ENCODE data around the gene TMEM183A.
A peak's percentile ranks its signal among the peaks of the same experiment; 100 is the strongest.
"Not testable (repeated sequence)": the region's sequence is repeated elsewhere in the genome, so short reads cannot be mapped to it uniquely, and the experiment has no call there.

TMEM183A gene

DNA sequence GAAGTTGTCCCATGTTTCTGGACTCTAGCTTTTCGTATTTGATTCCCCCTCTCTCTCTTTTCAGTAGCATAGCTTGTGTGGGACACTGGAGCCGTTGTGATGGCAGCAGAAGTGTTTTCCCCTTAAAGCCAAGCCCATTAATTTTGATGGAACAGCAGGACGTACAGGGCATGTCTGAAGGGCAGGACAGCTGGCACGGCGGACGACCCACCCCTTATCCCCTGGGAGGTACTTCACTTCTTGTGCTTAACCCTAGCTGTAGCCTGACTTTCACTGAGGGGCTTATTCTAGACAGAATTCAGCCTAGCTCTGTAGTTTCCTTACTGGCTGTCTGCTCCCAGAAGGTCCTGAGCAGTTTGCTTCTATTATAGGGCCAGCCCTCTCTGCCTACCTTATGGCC lies 10.5 kb downstream of the TMEM183A start:
- FAIRE-seq: no peak
- no peak for TF ChIP-seq CTCF (IDR thresholded peaks at IDR 0.05; ENCODE audit: insufficient read depth, missing control alignments)
- DNase-seq (ENCODE audit: insufficient read length, low spot score): no peak

- peak; percentile 89 for FAIRE-seq
- DNase-seq (ENCODE audit: insufficient read length, low spot score): not testable (repeated sequence)
Measured at GRCh38 chr1:203022855-203023254, 15.7 kb downstream of the TMEM183A start.

DNA sequence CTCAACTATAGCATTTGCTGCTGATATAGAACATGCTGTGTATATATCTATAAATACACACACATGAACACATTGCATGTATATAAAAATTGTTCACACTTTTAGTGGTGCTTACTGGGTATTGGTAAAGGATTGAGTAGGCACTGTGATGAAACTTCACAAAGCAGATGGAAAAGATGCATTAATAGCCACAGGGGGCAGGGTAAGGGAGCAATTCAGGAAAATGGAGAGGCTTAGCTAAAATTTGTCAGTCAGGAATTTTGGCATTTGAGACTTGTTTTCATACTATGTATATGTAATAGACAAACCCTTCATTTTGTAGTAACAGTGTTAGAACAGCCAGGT lies 18.5 kb downstream of the TMEM183A start:
- FAIRE-seq (peak; percentile 58), DNase-seq (ENCODE audit: insufficient read length, low spot score) (no peak)
- no peak for TF ChIP-seq CTCF (IDR thresholded peaks at IDR 0.05; ENCODE audit: insufficient read depth, missing control alignments)

DNA sequence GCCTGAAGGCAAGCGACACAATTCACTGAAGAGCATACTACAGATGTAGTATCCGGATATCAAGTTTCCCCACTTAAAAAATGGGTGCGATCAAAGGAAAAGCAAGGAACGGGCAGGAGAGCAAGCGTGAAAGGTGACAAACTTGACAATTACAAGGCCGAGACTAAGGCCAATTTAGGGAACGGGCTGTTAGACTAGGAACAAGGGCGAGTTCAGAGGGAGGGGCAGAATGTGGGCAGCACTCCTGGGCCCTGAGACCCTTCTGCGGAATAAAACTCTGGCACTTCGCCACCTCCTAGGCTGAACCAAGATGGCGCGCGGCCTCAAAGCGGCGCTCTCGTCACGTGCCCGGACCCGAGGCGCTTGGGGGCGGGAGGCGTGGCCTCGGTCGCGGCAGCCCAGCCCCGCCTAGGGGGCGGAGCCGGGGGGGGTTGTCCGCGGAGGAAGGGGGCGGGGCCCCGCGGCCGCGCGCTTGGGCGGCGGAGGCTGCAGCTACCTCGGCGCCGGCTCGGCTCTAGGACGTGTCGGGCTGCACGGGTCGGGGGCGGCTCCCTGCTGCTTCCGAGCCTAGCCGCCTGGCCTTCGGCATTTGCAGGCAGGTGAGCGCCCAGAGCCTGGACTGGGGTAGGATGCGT lies 19.0 kb downstream of the TMEM183A start, which contains the start of gene PPFIA4:
Gene PPFIA4 (plus strand): TSS at position 461 of the 635 bp plus-strand sequence. CDS start 12,518 bp downstream, outside the sequence.
- FAIRE-seq: no peak
- TF ChIP-seq CTCF (IDR thresholded peaks at IDR 0.05; ENCODE audit: insufficient read depth, missing control alignments): peak; percentile 32
- peak; percentile 98 for DNase-seq (ENCODE audit: insufficient read length, low spot score)

DNA sequence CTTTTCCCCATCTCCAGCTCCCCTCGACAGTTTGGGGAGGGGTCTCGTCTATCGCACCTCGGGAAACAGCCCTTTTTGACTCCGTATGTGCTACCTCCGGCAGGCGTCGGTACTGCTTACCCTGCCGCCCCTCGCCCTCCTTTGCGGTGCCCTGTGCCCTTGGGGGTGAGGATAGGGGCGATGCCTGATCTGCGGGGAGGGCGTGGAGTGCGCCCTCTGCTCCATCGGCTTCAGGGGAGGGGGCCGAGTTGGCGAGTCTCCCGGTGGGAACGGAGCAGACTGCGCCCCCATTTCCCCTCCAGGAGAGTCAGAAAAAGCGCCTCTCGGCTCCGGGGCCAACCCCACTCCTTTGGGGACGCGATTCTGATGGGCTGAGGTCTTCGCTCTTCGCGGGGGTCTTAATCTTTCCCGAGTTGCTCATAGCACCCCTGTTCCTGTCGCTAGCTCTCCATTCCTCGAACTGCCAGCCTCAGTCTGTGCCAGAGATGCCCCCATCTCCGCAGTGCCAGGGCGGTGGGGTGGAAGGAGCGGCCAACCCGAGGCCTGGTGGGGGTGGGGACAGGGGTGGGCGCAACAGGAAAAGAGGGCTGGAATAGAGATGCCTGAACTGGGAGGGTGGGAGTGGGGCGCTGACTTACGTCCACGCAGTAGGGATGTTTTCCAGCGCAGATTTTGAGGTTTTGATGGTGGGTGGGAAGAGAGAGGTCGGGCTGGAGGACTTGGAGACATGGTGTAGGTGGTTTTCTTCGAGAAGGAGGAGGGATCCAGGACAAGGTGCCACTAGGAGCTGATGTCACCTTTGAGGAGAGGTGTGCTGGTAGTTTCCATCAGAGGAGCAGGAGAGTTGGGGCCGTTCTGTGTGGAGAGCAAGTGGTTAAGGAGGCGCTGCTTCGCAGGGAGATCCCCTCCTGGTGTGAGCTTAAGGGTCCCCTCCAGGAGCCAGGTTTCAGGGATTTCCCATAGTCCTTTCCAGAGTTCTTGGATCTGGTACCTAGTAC lies 19.8 kb downstream of the TMEM183A start:
- TF ChIP-seq CTCF (IDR thresholded peaks at IDR 0.05; ENCODE audit: insufficient read depth, missing control alignments): no peak
- no peak for FAIRE-seq
- peak; percentile 31 for DNase-seq (ENCODE audit: insufficient read length, low spot score)

DNA sequence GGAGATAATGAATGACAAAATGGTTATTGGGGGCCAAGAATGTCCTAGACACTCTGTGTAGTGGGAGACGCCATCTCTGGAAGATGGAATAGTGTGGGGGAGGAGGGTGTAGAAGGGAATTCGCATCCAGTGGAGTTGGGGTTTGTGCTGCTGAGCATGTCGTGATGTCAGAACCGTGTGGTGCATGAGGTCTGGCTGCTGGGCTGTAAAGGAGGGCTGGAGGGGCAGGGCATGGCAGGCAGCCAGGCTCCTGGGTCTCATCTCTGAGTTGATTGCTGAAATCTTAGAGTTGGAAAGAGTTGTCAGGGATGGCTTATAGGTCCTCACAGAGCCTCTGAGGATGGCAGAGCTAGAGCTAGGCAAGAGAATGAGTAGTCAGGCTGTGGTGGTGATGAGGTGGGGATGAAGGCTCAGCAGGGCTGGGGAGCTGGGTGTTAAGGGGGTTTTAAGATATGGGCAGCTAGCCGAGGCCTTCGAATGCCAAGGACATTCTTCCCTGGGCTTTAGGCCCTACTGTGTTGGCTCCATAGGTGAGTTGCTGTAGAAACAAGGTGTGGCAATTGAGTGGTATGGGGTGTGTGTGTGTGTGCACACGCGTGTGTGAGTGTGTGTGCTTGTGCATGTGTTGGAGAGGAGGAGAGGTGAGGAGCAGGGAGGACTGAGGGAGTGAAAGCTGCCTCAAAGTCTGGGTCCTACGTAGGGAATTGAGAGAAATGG lies 21.1 kb downstream of the TMEM183A start:
- TF ChIP-seq CTCF (IDR thresholded peaks at IDR 0.05; ENCODE audit: insufficient read depth, missing control alignments): no peak
- FAIRE-seq (no peak), DNase-seq (ENCODE audit: insufficient read length, low spot score) (peak; percentile 15)

DNA sequence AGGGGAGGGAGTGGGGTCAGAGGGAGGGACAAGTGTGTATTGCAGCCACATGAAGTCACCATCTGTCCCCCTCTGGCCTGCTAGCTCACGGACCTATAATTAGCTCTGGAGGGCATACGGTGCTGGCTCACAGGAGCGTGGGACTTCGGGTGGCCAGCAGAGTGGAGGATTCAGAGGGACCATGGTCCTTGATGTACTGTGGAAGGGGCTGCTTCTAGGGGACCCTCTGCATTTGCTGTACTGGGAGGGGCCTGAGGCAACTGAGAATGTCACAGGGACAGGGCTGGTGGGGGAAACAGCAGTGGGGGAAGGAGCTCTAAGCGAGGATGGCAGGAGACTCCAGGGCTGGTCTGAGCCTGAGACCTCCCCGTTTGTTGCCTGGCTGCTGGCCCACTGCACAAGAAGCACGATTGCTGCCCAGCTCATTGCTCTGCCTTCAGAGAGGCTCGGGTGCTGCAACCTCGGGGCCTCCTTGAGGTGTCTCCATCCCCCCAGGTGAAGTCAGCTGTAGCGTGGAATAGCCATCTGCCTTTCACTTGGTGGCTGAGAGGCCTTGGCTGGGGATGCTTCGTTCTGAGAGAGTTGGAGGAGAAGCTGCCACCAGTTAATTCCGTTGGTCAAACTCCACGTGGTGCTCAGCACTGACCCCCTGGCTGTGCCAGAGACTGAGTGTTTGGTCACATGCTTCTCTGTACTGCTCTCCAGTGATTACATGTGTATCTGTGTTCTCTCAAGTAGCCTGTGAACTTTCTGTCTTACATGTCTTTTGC lies 21.8 kb downstream of the TMEM183A start:
- DNase-seq (ENCODE audit: insufficient read length, low spot score) (peak; percentile 69), FAIRE-seq (no peak)
- TF ChIP-seq CTCF (IDR thresholded peaks at IDR 0.05; ENCODE audit: insufficient read depth, missing control alignments): no peak
